ENCODE data around the gene PDE2A. TPM values are rescaled to one million over a fixed set of nuclear protein-coding genes. Genes with fewer than 3 reads are reported as not detected.
A peak's percentile ranks its signal among the peaks of the same experiment; 100 is the strongest.

PDE2A gene
- total and polyA plus RNA-seq, 10 of the 15 experiments (the other 5 are each of a cell fraction or from before 2014, with no cell fraction given): 0.06 to 0.15 (median 0.11) TPM; not detected in 6

- CTCF ChIA-PET: interaction anchor here (0.6 to 2.2 kb wide), 6 partner anchors 14 to 384 kb away, joined by 3 to 13 read pairs (median 5); no protein-coding TSS in a partner anchor
- no peak overlapping the region for H3K9ac ChIP-seq (ENCODE audit: control insufficient read depth, insufficient read depth, low read length)
- FAIRE-seq: no peak
- no peak overlapping the region for H3K4me2 ChIP-seq (ENCODE audit: control insufficient read depth, insufficient read depth)
- DNase-seq (ENCODE audit: low read depth, low spot score): no peak
- no peaks in the 10 kb centered on the region for H3K4me1 ChIP-seq (ENCODE audit: control insufficient read depth, insufficient read depth, low read length)
- WGBS (ENCODE audit: insufficient coverage, insufficient replicate concordance, low lambda C conversion rate, missing lambda C conversion rate): 50% methylated on average over 2 of the region's 2 CpGs
- POLR2A ChIA-PET: no interaction called here
- SMC1A ChIA-PET (ENCODE audit: uncharacterized antibody, unreplicated experiment): no interaction called here
- in situ Hi-C loops (cut with MboI): no loop called here
- TF ChIP-seq SMAD5 (IDR thresholded peaks at IDR 0.05; ENCODE audit: low read depth): no peak
- no peak for TF ChIP-seq BACH1 (IDR thresholded peaks at IDR 0.05; ENCODE audit: borderline replicate concordance)
- TF ChIP-seq ZNF384 (IDR thresholded peaks at IDR 0.05; ENCODE audit: borderline replicate concordance, low read depth, low read length): no peak
- TF ChIP-seq KDM1A (IDR thresholded peaks at IDR 0.05; ENCODE audit: borderline replicate concordance): no peak
- TF ChIP-seq RAD51 (IDR thresholded peaks at IDR 0.05): no peak
- H3K9me3 ChIP-seq (replicated peaks; ENCODE audit: control insufficient read depth, insufficient read depth, low read length): no peaks in the 10 kb centered on the region
- no TSS peak for BruUV-seq (replicated peaks)
- no peak overlapping the region for H3K4me3 ChIP-seq
- no peak overlapping the region for H3K27ac ChIP-seq (ENCODE audit: control insufficient read depth, insufficient read depth)
- no peaks in the 10 kb centered on the region; a peak in 1 of 4 replicates for H3K27me3 ChIP-seq (replicated peaks in 1 of 2; ENCODE audit: control insufficient read depth in 2 of 2, insufficient read depth in 2 of 2, low read length in 1 of 2)
- RAD21 ChIA-PET (ENCODE audit: unreplicated experiment): no interaction called here
- intact Hi-C loops (cut with micrococcal nuclease; ENCODE audit: unreplicated experiment): no loop called here
- H2AFZ ChIP-seq (ENCODE audit: control insufficient read depth, low read depth, low read length): no peak overlapping the region
- no peaks in the 10 kb centered on the region for H3K36me3 ChIP-seq (ENCODE audit: control insufficient read depth in 2 of 2, insufficient read depth in 2 of 2, low read length in 1 of 2)
- no peak for ATAC-seq
- H3K79me2 ChIP-seq (ENCODE audit: control insufficient read depth, insufficient read depth, low read length): no peaks in the 10 kb centered on the region
- H4K20me1 ChIP-seq (ENCODE audit: control insufficient read depth, insufficient read depth): no peaks in the 10 kb centered on the region
Measured at GRCh38 chr11:72607496-72607895, 66.7 kb downstream of the PDE2A start.

DNA sequence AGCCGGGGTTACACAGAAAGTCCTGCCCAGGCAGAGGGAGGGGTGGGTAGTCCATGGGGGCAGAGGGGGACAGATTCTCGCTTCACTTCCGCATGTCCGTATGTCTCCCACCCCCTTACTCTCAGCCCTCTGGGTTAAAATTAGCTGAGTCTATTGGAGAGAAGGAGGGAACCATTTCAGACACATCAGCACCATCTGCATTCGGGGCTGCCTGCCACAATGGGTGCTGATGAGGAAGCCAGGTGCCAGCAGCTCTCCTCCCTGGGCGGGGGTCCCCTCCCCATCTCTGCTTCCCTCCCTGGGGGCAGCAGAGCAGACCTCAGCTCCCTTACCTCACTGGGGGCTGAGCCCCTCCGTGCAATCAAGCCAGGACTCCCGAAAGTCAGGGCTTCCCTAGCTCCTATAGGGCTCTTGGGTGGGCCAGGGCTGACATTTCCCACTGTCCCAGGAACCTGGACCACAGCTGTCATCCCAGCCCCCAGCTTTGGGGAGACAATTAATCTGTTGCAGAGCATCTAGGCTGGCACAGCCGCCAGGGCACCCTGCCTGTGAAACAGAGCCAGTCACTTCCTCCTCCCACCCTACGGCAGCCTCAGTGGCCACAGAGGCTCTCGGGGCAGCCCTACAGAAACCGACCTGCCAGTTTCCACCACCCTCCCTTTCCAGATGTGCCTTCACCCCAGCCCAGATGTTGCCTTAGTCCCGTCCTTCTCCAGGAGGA, 67.3 kb downstream of the PDE2A start:
- no peak overlapping the region for H2AFZ ChIP-seq (ENCODE audit: control insufficient read depth, low read depth, low read length)
- no peak overlapping the region for H3K4me3 ChIP-seq
- in situ Hi-C loops (cut with MboI): no loop called here
- 30% methylated on average over 13 of the region's 13 CpGs for WGBS (ENCODE audit: insufficient coverage, insufficient replicate concordance, low lambda C conversion rate, missing lambda C conversion rate)
- no peaks in the 10 kb centered on the region; a peak in 2 of 4 replicates for H3K27me3 ChIP-seq (replicated peaks in 1 of 2; ENCODE audit: control insufficient read depth in 2 of 2, insufficient read depth in 2 of 2, low read length in 1 of 2)
- H3K9me3 ChIP-seq (replicated peaks; ENCODE audit: control insufficient read depth, insufficient read depth, low read length): no peaks in the 10 kb centered on the region
- TF ChIP-seq STAT1 (conservative IDR thresholded peaks at IDR 0.05): no peak
- TF ChIP-seq SREBF2 (IDR thresholded peaks at IDR 0.05; ENCODE audit: low read length): no peak
- no peak for TF ChIP-seq ZSCAN29 (IDR thresholded peaks at IDR 0.05)
- TF ChIP-seq IRF4 (IDR thresholded peaks at IDR 0.05; ENCODE audit: low read depth, low read length): no peak
- TF ChIP-seq TBL1XR1 (IDR thresholded peaks at IDR 0.05; ENCODE audit: low read depth, low read length): no peak
- no peaks in the 10 kb centered on the region for H4K20me1 ChIP-seq (ENCODE audit: control insufficient read depth, insufficient read depth)
- no peaks in the 10 kb centered on the region for H3K36me3 ChIP-seq (ENCODE audit: control insufficient read depth in 2 of 2, insufficient read depth in 2 of 2, low read length in 1 of 2)
- H3K79me2 ChIP-seq (ENCODE audit: control insufficient read depth, insufficient read depth, low read length): no peaks in the 10 kb centered on the region
- no peak overlapping the region for H3K4me2 ChIP-seq (ENCODE audit: control insufficient read depth, insufficient read depth)
- CTCF ChIA-PET: interaction anchor here (0.6 to 1.4 kb wide), 2 partner anchors 187 to 383 kb away, joined by 3 read pairs; no protein-coding TSS in a partner anchor
- no TSS peak for BruUV-seq (replicated peaks)
- H3K4me1 ChIP-seq (ENCODE audit: control insufficient read depth, insufficient read depth, low read length): no peaks in the 10 kb centered on the region
- intact Hi-C loops (cut with micrococcal nuclease; ENCODE audit: unreplicated experiment): no loop called here
- SMC1A ChIA-PET (ENCODE audit: uncharacterized antibody, unreplicated experiment): no interaction called here
- H3K27ac ChIP-seq (ENCODE audit: control insufficient read depth, insufficient read depth): no peak overlapping the region
- POLR2A ChIA-PET: no interaction called here
- ATAC-seq (peak; percentile 29; the same call in 1 of the 3 replicates), DNase-seq (ENCODE audit: low read depth, low spot score) (no peak), FAIRE-seq (no peak)
- H3K9ac ChIP-seq (ENCODE audit: control insufficient read depth, insufficient read depth, low read length): no peak overlapping the region
- RAD21 ChIA-PET (ENCODE audit: unreplicated experiment): no interaction called here
